Progenitor cell of endocrine pancreas (in vitro differentiated cells): ENCODE measurements around the gene ECI2. TPM values are rescaled to one million over a fixed set of nuclear protein-coding genes. Genes with fewer than 3 reads are reported as not detected.

ENCODE experiments used
- DNase-seq: peaks from one replicate; pipeline ENCODE4 v3.0.0; 2021; ENCODE audit warnings: low spot score; ENCODE audit not compliant: unreplicated experiment
- H3K27ac Mint-ChIP-seq: 2 replicates; pipeline ENCODE4 v1.8.0; 2021; ENCODE audit warnings: mild to moderate bottlenecking, moderate library complexity, mixed read lengths
- H3K27me3 Mint-ChIP-seq: 2 replicates; pipeline ENCODE4 v1.8.0; 2021; ENCODE audit warnings: mixed read lengths
- H3K36me3 Mint-ChIP-seq: 2 replicates; pipeline ENCODE4 v1.8.0; 2022; ENCODE audit warnings: mixed read lengths; ENCODE audit not compliant: insufficient read depth
- H3K4me1 Mint-ChIP-seq: 2 replicates; pipeline ENCODE4 v1.8.0; 2021; ENCODE audit warnings: low read depth, mixed read lengths
- H3K4me3 Mint-ChIP-seq: 2 replicates; pipeline ENCODE4 v1.8.0; 2021; ENCODE audit warnings: low read depth, mild to moderate bottlenecking, moderate library complexity, mixed read lengths
- H3K9me3 Mint-ChIP-seq: 2 replicates; pipeline ENCODE4 v1.8.0; 2021; ENCODE audit warnings: low read depth, mixed read lengths
- CTCF ChIP-seq: fragments of 200-600 bp; sonication (generic); IDR thresholded peaks from one replicate; pipeline ENCODE4 v1.5.0; 2021; ENCODE audit warnings: antibody characterized with exemption, mild to moderate bottlenecking; ENCODE audit not compliant: unreplicated experiment
- total RNA-seq: library from RNA; stranded (reverse); gene quantifications from 2 replicates; pipeline ENCODE4 v1.2.1, GENCODE V29; 2021

ECI2 gene
- total RNA-seq, 1 donor from 2014 or later: 68.5 TPM

DNA sequence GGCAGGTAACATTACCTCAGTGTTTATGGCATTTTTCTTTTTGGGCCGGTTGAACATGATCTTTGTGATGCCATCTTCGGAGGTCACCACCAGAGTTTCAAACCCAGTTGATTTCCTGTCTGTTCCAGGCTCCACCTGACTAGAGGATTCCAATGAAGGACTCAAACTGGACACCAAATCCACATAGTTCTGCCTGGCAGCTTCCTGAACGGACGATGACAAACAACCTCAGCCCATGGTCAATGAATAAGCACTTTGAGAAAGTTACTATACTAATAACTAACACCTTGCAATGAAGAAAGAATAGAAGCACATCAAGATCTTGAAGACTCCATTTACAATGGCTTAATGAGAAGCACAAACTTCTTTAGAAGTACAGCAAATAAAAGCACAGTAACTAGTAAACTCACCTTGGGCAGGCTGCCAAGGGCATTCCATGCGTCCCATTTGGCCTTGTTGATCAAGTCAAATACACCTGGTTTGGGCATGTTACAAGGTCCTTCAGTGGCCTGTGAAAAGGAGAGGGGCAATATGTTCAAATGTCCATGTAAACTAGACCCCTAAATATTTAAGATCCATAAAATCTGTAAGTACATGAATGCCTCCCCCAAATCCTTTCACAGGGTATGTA lies 4.9 kb downstream of the ECI2 start:
- H3K27ac Mint-ChIP-seq: no peak overlapping the region
- H3K4me3 Mint-ChIP-seq: no peak overlapping the region
- no peak for TF ChIP-seq CTCF
- no peaks in the 10 kb centered on the region for H3K27me3 Mint-ChIP-seq
- DNase-seq: no peak
- H3K4me1 Mint-ChIP-seq: peaks cover 24% of the 10 kb centered on the region
- H3K9me3 Mint-ChIP-seq: no peaks in the 10 kb centered on the region
- H3K36me3 Mint-ChIP-seq: peaks cover 48% of the 10 kb centered on the region

DNA sequence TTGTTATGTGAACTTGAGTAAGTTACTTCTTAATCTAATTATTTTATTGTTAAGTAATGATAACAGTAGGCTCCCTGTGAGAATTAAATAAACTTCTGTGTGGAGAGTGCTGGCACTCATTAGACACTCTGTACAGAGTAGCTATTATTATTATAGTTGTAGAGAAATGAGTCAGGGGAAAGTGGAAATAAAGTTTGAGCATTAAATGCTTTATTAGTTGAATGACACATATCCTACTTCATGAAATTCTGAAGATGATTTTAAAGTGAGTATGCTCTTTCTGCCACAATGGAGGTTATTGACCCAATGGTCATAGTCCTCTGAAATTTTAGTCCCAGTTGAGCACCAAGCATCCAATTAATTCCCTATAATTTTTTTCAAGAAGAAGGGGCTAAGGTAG lies 5.9 kb downstream of the ECI2 start:
- H3K4me3 Mint-ChIP-seq: no peak overlapping the region

GRCh38 chr6:4128748-4129147 lies 6.6 kb downstream of the ECI2 start:
- Mint-ChIP-seq H3K27ac (no peak overlapping the region), H3K4me3 (no peak overlapping the region), H3K4me1 (peaks cover 33% of the 10 kb centered on the region), H3K27me3 (no peaks in the 10 kb centered on the region), H3K9me3 (no peaks in the 10 kb centered on the region), H3K36me3 (peaks cover 49% of the 10 kb centered on the region)
- no peak for TF ChIP-seq CTCF
- no peak for DNase-seq

More for the DNA sequence above, 5.9 kb downstream of the ECI2 start:
- H3K36me3 Mint-ChIP-seq: peaks cover 48% of the 10 kb centered on the region
- no peak for TF ChIP-seq CTCF
- H3K9me3 Mint-ChIP-seq: no peaks in the 10 kb centered on the region
- no peak overlapping the region for H3K27ac Mint-ChIP-seq
- H3K4me1 Mint-ChIP-seq: peaks cover 33% of the 10 kb centered on the region
- DNase-seq: no peak
- H3K27me3 Mint-ChIP-seq: no peaks in the 10 kb centered on the region

DNA sequence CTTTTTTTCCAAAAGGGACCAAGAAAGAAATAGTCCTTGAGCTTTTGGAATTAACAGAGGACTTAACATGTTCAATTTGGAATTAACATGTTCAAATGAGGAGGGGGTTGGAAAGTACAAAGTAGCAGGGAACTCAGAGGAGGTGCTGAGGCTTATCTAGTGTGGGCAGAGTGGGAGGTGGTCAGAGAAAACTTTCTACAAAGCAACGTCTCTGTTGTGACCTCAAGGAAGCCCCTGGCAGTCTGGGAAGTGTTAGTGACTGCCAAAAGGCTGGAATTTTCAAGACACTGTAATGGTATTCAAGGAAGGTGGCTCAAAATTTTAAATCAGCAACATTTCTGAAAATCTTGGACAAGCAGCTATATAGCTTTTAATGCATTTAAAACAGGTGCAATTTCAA lies 7.3 kb downstream of the ECI2 start:
- Mint-ChIP-seq H3K36me3 (peaks cover 47% of the 10 kb centered on the region), H3K27ac (no peak overlapping the region), H3K4me3 (no peak overlapping the region), H3K27me3 (no peaks in the 10 kb centered on the region), H3K4me1 (peaks cover 28% of the 10 kb centered on the region), H3K9me3 (no peaks in the 10 kb centered on the region)
- no peak for DNase-seq
- TF ChIP-seq CTCF: no peak

DNA sequence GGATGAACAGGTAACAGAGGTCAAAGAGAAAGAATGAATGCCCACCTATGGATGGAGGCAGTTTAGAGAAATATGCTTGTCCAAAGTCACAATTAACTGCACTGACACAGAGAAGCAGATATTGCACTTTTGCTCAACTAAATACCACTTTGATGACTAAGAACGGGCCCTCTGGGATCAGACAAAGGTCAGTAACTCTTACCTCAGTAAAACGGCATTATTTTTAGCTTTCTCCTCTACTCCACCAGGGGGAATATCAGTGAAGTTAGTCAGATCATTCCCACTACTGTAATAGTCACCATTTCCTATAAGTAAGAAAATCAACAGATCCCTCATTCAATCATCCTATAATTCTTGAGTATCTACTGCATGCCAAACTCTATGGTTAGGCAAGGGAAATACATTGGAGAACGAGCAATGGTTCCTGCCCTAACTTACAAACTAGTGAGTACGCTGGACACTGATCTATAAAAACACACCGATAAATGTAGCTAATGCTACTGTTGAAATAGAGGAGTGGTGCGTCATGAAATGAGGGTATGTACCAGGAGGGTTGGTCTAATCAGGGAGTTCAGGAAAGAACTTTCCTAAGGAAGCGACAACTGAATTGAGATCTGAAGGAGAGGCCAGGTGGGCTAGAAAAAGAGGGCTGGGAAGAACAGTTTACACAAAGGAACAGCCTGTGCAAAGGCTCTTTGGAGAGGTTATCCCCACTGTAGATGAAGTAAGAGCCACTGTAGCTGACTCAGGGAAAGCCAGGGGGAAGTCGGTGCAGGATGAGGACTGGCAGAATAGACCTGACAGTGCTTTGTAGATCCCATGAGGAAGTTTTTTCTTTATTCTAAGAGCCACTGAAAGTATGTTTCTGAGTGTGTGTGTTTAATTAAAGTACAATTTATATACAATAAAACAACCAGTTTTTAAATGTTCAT lies 9.2 kb downstream of the ECI2 start:
- H3K4me3 Mint-ChIP-seq: no peak overlapping the region
- DNase-seq: no peak
- H3K27ac Mint-ChIP-seq: peak overlapping the region; percentile 71
- H3K36me3 Mint-ChIP-seq: peaks cover 38% of the 10 kb centered on the region
- peaks cover 2% of the 10 kb centered on the region for H3K9me3 Mint-ChIP-seq
- H3K27me3 Mint-ChIP-seq: no peaks in the 10 kb centered on the region
- H3K4me1 Mint-ChIP-seq: peaks cover 27% of the 10 kb centered on the region
- TF ChIP-seq CTCF: no peak
